ENCODE measurements around the gene JUNB.

The JUNB gene

DNA sequence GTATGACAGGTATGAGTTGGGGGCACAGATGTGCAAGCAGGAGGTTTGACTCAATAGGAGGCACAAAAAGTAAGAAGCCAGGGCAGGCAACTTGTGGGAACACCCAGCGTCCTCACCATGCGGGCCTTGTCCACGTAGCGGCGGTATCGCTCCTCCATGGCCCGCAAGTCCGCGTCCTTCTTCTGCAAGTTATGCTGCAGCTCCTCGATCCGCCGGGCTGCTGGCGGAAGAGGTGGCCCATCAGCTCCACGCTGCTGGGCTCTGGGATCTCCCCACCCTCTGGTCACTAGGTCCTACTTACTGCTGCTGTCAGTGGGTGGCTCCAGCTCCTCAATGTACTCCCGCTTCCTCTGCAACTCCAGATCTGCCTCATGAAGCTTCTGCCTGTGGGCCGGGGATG is 26.6 kb upstream of the JUNB start:
- no peak for DNase-seq (ENCODE audit: extremely low read depth, low read depth)

GRCh38 chr19:12766051-12766521 is 25.2 kb upstream of the JUNB start:
- TF ChIP-seq CTCF (IDR thresholded peaks at IDR 0.05; ENCODE audit: low read depth, low read length): peak; percentile 83
- no peak for DNase-seq (ENCODE audit: extremely low read depth, low read depth)

More for the DNA sequence above, 26.6 kb upstream of the JUNB start:
- TF ChIP-seq CTCF (IDR thresholded peaks at IDR 0.05; ENCODE audit: low read depth, low read length): no peak

DNA sequence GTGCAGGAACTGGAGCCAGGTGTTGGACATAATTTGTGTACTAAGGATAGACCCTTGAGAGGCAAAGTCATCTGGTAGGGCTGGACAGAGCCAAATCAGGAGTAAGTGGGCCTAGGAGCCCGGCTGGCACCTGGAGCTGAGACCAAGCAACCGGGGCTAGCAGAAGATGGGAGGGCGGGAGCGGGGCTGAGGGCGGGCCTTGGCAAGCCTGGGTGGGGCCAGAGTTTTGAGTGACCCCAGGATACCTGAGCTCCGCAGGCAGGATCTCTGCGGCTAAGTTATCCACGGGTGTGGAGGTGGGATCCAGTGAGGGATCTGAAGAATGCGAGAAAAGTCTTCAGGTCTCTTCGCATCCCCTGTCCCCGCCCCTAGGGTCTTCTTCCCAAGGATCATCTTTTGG is 24.1 kb upstream of the JUNB start:
- TF ChIP-seq CTCF (IDR thresholded peaks at IDR 0.05; ENCODE audit: low read depth, low read length): no peak
- DNase-seq (ENCODE audit: extremely low read depth, low read depth): no peak

DNA sequence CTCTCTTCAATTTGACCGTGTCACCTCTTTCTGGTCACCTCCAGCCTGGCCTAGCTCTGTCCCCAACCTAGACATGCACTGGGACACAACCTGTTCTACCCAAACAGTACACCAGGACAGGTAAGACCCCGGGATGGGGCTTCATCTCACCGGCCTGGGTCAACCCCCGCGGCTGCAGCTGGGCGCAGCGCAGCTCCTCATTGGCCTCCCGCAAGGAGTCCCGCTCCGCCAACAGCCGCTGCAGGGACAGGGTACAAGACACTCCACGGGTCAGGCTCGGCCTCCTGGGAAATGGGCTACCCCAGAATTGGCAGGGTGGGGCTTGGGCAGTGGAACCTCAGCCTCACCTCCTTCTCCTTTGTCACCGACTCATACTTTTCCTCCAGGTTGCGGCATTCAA is 23.6 kb upstream of the JUNB start:
- TF ChIP-seq CTCF (IDR thresholded peaks at IDR 0.05; ENCODE audit: low read depth, low read length): no peak

DNA sequence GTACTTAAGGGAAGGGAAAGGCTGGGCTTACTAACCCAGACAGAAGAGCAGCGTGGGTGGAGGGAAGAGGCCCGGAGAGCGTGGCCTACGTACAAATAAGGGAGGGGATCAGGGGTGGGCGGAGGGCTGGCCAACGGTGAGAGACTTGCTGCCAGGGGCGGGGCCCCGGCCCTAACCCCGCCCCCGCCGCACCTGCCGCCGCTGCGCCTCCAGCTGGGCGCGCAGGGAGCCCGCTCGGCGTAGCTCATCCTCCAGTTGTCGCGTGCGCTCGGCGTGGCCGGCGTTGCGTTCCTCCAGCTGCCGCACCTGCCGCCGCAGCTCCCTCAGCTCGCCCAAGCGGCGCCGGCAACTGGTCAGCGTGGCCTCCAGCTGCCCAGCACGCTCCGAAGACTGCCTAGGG is 21.6 kb upstream of the JUNB start:
- DNase-seq (ENCODE audit: extremely low read depth, low read depth): no peak

More for the DNA sequence above, 23.6 kb upstream of the JUNB start:
- no peak for DNase-seq (ENCODE audit: extremely low read depth, low read depth)

GRCh38 chr19:12770922-12771321 is 20.4 kb upstream of the JUNB start:
- TF ChIP-seq CTCF (IDR thresholded peaks at IDR 0.05; ENCODE audit: low read depth, low read length): no peak

More for the DNA sequence above, 21.6 kb upstream of the JUNB start:
- TF ChIP-seq CTCF (IDR thresholded peaks at IDR 0.05; ENCODE audit: low read depth, low read length): no peak

DNA sequence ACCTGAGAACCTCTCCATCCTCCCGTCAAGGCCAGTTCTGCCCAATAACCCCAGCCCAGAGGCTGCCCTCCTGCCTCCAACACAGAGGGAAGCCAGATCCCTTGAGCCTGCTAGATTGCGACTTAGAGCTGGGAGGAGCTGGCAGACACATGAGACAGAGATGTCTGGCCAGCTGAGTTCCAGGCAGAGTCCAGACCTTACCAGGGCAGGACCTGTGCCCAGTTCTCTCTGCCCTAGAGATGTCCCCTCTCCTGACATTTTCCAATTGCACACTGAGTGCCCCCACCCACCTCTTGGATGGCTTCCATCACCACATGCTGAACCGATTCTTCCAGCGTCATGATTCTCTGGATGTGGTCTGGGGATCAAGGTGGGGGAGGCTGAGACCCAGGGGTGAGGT is 19.0 kb upstream of the JUNB start:
- DNase-seq (ENCODE audit: extremely low read depth, low read depth): no peak
- TF ChIP-seq CTCF (IDR thresholded peaks at IDR 0.05; ENCODE audit: low read depth, low read length): no peak

More at GRCh38 chr19:12770922-12771321, 20.4 kb upstream of the JUNB start:
- DNase-seq (ENCODE audit: extremely low read depth, low read depth): no peak

Measured in AG09319 (cell line).